ENCODE results near the gene GPC5.

DNA sequence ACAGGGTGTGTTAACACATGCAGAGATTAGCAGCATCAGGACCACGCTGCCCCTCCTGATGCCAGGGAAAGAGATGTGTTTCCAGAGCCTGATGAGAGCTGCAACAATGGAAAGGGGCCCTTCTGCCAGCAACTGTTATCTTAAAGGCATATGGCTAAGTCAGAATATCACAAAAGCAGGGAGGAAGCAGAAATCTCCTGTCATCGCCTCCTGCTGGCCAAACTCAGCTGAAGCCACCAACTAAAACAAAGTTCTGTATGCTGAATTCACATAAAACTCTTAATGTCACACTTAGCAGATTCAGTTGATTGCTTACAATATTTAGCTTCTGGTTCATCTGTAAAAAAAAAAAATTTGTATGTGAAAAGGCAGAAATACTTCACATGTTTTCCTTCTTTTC, 178.2 kb downstream of the GPC5 start:
- TF ChIP-seq, protein P1, sequence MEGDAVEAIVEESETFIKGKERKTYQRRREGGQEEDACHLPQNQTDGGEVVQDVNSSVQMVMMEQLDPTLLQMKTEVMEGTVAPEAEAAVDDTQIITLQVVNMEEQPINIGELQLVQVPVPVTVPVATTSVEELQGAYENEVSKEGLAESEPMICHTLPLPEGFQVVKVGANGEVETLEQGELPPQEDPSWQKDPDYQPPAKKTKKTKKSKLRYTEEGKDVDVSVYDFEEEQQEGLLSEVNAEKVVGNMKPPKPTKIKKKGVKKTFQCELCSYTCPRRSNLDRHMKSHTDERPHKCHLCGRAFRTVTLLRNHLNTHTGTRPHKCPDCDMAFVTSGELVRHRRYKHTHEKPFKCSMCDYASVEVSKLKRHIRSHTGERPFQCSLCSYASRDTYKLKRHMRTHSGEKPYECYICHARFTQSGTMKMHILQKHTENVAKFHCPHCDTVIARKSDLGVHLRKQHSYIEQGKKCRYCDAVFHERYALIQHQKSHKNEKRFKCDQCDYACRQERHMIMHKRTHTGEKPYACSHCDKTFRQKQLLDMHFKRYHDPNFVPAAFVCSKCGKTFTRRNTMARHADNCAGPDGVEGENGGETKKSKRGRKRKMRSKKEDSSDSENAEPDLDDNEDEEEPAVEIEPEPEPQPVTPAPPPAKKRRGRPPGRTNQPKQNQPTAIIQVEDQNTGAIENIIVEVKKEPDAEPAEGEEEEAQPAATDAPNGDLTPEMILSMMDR (IDR thresholded peaks at IDR 0.05 in 4 of 5, conservative IDR thresholded peaks at IDR 0.05 in 1 of 5) = no peak
- no peak for TF ChIP-seq POLR2A (IDR thresholded peaks at IDR 0.05)

Measured in gastrocnemius medialis (tissue), 4 donors.